Stimulated activated CD8-positive, alpha-beta memory T cell treated with anti-CD3 and anti-CD28 coated beads, Interleukin-4, amount 100 ng/mL, for 24 hours (primary cell): ENCODE results near the gene SPECC1.

Experiments used
- DNase-seq: peaks from one replicate; pipeline ENCODE4 v3.0.0-alpha.2; 2020; ENCODE audit warnings: low read depth

The SPECC1 gene

GRCh38 chr17:20273741-20274500 is 264.8 kb downstream of the SPECC1 start:
- no peak for DNase-seq

GRCh38 chr17:20275653-20276052 is 266.5 kb downstream of the SPECC1 start:
- no peak for DNase-seq

GRCh38 chr17:20276421-20276820 is 267.3 kb downstream of the SPECC1 start:
- no peak for DNase-seq

GRCh38 chr17:20278805-20279204 is 269.6 kb downstream of the SPECC1 start:
- DNase-seq, result no peak

- no peak for DNase-seq
Observed at GRCh38 chr17:20279631-20280030, 270.5 kb downstream of the SPECC1 start.

GRCh38 chr17:20280051-20280450 is 270.9 kb downstream of the SPECC1 start:
- DNase-seq, result no peak

- no peak for DNase-seq
Observed at GRCh38 chr17:20280851-20281250, 271.7 kb downstream of the SPECC1 start.

- DNase-seq, result no peak
Observed at GRCh38 chr17:20281860-20282259, 272.7 kb downstream of the SPECC1 start.

GRCh38 chr17:20282526-20283308 is 273.6 kb downstream of the SPECC1 start:
- DNase-seq, result no peak

- DNase-seq, result no peak
Observed at GRCh38 chr17:20284022-20284421, 274.9 kb downstream of the SPECC1 start.

- no peak for DNase-seq
Observed at GRCh38 chr17:20284570-20285295, 275.6 kb downstream of the SPECC1 start.

GRCh38 chr17:20289984-20290383 is 280.8 kb downstream of the SPECC1 start:
- DNase-seq, result no peak

GRCh38 chr17:20291853-20292252 is 282.7 kb downstream of the SPECC1 start:
- DNase-seq, result no peak

GRCh38 chr17:20293501-20293900 is 284.3 kb downstream of the SPECC1 start:
- no peak for DNase-seq

- no peak for DNase-seq
Observed at GRCh38 chr17:20294120-20294519, 285.0 kb downstream of the SPECC1 start.

- DNase-seq, result no peak
Observed at GRCh38 chr17:20299013-20299412, 289.9 kb downstream of the SPECC1 start.

- DNase-seq, result no peak
Observed at GRCh38 chr17:20300436-20300934, 291.3 kb downstream of the SPECC1 start.

GRCh38 chr17:20302246-20302917 is 293.2 kb downstream of the SPECC1 start:
- DNase-seq, result no peak

- DNase-seq, result no peak
Observed at GRCh38 chr17:20304961-20305360, 295.8 kb downstream of the SPECC1 start.

GRCh38 chr17:20306924-20307323 is 297.8 kb downstream of the SPECC1 start:
- DNase-seq, result no peak

- DNase-seq, result no peak
Observed at GRCh38 chr17:20307326-20307910, 298.3 kb downstream of the SPECC1 start.

GRCh38 chr17:20310481-20310880 is 301.3 kb downstream of the SPECC1 start:
- DNase-seq, result no peak
